OCI-LY7 (cell line): ENCODE results near the gene PNCK.

Source experiments
- EZH2phosphoT487 ChIP-seq: fragments of 200-600 bp; sonication (generic); IDR thresholded peaks from 2 replicates; pipeline ENCODE4 v1.6.1; 2018; ENCODE audit warnings: low read depth, borderline replicate concordance, mild to moderate bottlenecking, mixed run types, antibody characterized with exemption, low read length, moderate library complexity, mixed read lengths
- TF ChIP-seq, protein P1 (sequence below): fragments of 200-600 bp; sonication (generic); conservative IDR thresholded peaks from 2 replicates; pipeline ENCODE4 v1.5.1; 2014; ENCODE audit warnings: mild to moderate bottlenecking, antibody characterized with exemption, low read length, moderate library complexity, mixed read lengths

DNA sequence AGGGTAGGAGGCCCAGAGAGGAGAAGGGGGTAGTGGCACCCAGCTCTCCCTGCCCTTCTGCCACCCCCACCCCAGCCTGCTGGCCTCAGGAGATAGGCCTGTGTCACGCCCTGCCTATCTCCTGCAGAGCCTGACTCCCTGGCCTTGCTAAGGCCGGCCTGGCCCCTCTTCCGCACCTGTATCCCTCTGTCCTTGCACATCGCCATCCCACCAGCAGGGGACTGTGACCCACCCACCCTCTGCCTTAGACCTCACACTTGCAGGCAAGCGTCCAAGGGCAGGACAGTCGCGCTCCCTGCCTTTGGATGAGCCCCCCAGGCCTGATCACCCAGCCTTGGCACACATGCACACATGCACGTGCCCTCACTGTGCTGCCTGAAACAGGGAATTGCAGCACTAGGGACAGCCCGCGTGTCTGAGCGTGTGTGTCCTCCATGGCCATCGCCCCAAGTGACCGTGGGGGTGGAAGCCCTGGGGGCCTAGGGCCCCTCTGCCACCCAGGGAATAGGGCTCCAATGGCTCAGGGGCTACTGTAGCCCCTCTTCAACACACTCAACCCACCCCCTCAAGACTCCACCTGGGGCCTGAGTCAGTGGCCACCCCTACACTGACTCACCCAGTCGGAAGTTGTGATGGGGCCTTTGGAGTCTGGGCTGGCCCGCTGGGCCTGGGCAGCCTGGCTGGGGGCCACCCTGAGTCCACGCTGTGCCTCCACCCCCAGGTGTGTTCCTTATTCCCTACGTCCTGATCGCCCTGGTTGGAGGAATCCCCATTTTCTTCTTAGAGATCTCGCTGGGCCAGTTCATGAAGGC, 16.2 kb upstream of the PNCK start:
- TF ChIP-seq, protein P1, sequence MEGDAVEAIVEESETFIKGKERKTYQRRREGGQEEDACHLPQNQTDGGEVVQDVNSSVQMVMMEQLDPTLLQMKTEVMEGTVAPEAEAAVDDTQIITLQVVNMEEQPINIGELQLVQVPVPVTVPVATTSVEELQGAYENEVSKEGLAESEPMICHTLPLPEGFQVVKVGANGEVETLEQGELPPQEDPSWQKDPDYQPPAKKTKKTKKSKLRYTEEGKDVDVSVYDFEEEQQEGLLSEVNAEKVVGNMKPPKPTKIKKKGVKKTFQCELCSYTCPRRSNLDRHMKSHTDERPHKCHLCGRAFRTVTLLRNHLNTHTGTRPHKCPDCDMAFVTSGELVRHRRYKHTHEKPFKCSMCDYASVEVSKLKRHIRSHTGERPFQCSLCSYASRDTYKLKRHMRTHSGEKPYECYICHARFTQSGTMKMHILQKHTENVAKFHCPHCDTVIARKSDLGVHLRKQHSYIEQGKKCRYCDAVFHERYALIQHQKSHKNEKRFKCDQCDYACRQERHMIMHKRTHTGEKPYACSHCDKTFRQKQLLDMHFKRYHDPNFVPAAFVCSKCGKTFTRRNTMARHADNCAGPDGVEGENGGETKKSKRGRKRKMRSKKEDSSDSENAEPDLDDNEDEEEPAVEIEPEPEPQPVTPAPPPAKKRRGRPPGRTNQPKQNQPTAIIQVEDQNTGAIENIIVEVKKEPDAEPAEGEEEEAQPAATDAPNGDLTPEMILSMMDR = no peak
- no peak for TF ChIP-seq EZH2phosphoT487
